ENCODE data around the gene CFL1.
"Not testable (repeated sequence)": the region's sequence is repeated elsewhere in the genome, so short reads cannot be mapped to it uniquely, and the experiment has no call there.

GRCh38 chr11:65892137-65892540 lies 34.2 kb upstream of the CFL1 start:
- TF ChIP-seq CTCF (IDR thresholded peaks at IDR 0.05; ENCODE audit: low read depth, low read length, poor library complexity, severe bottlenecking); EZH2phosphoT487 (IDR thresholded peaks at IDR 0.05; ENCODE audit: borderline replicate concordance, low read length): not testable (repeated sequence)
